GM12891 (cell line): ENCODE data around the gene FOXD1.

ENCODE experiments used
- DNase-seq: peaks from one replicate; pipeline ENCODE4 v3.0.0; 2011; ENCODE audit warnings: low spot score; ENCODE audit not compliant: insufficient read length
- FAIRE-seq: peaks from 2 replicates; lab custom pipeline; 2011; peaks lifted over from hg19 to GRCh38; lab: Jason Lieb, UNC
- PAX5 ChIP-seq: IDR thresholded peaks from 2 replicates; pipeline ENCODE4 v1.6.1; 2011; ENCODE audit warnings: low read length, moderate library complexity, mild to moderate bottlenecking; ENCODE audit not compliant: insufficient read depth, severe bottlenecking
- POLR2A ChIP-seq: IDR thresholded peaks from 2 replicates; pipeline ENCODE4 v1.6.1; 2011; ENCODE audit warnings: low read depth, low read length, control low read depth
- POLR2AphosphoS5 ChIP-seq: IDR thresholded peaks from 2 replicates; pipeline ENCODE4 v1.6.1; 2011; ENCODE audit warnings: low read depth, low read length, control low read depth
- POU2F2 ChIP-seq: IDR thresholded peaks from 2 replicates; pipeline ENCODE4 v1.6.1; 2011; ENCODE audit warnings: low read depth, mild to moderate bottlenecking, control low read depth, low read length, moderate library complexity
- SPI1 ChIP-seq: IDR thresholded peaks from 2 replicates; pipeline ENCODE4 v1.6.1; 2011; ENCODE audit warnings: low read depth, low read length, control low read depth
- TAF1 ChIP-seq: IDR thresholded peaks from 2 replicates; pipeline ENCODE4 v1.6.1; 2011; ENCODE audit warnings: low read depth, low read length, control low read depth

The FOXD1 gene

GRCh38 chr5:73442996-73443627 is 5.5 kb downstream of the FOXD1 start:
- FAIRE-seq: no peak
- DNase-seq: no peak
- no peak for TF ChIP-seq POLR2A
- TF ChIP-seq POU2F2: no peak
- no peak for TF ChIP-seq POLR2AphosphoS5
- TF ChIP-seq SPI1: no peak
- TF ChIP-seq PAX5: no peak
- TF ChIP-seq TAF1: no peak

DNA sequence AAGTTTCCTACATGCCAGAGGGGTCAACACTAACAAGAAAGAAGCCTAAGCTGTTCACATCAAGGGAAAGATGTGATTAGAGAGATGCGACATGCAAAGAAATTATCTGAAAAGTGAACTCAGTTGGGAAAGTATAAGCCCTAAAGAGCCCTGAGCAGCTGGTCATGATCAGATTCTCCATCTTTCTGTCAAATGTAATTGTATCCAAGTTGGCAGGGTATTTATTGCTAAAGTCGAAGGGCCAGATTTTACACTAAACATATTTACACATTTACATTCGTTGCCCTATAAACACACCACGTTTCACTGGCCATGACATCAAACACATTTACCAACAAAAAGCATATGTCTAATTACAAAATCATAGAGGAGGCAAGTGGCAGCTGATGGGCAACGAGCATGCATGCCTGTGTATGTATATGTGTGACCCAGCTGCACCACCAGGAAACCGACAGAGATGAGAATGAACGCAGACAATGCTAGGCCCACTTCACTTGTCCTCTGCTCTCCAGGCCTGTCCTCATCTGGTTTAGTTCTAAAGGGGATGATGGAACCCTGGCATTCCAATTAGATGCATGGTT is 6.3 kb downstream of the FOXD1 start:
- TF ChIP-seq POU2F2 (no peak), SPI1 (no peak), PAX5 (no peak), POLR2A (no peak), POLR2AphosphoS5 (no peak), TAF1 (no peak)
- DNase-seq: no peak
- FAIRE-seq: no peak

DNA sequence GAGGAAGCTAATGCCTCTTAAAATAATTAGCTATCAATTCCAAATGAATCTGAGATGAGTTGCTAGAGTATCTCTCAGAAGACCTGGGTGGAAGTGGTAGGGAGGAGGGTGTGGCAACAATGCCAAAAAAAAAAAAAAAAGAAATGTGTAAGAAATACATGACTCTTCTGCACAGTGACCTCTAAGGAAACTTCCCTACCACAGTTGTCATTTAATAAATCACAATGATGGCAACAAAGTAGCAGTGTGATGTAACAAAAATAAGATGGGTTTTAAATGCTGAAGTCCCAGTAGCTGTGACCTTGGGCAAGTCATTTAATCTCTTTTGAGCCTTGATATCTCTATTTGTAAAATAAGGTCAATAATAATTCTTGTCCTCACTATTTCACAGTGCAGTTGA is 7.2 kb downstream of the FOXD1 start:
- DNase-seq: no peak
- no peak for FAIRE-seq
- TF ChIP-seq PAX5: no peak
- no peak for TF ChIP-seq SPI1
- TF ChIP-seq POU2F2: no peak

DNA sequence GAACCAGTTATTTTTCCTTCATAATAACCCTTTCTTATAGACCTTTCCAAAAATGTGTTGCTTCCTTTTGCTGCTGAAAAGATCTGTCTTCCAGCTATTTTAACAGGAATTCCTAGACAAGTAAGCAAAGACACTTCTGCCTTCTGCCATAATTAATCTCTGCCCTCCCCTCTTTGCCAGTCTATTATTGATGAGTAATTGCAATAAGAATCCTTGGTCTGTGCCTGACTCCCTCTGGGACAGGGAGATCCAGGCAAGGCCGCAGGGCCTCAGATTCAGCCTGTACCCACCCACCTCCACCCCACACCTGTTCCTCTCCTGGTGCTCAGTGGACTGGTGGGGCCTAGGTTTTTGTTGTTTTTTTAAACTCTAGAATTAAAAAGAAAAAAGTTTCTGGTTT is 8.3 kb downstream of the FOXD1 start:
- DNase-seq (no peak), FAIRE-seq (no peak)
- TF ChIP-seq TAF1 (no peak), POU2F2 (no peak), PAX5 (no peak), POLR2AphosphoS5 (no peak), POLR2A (no peak), SPI1 (no peak)

DNA sequence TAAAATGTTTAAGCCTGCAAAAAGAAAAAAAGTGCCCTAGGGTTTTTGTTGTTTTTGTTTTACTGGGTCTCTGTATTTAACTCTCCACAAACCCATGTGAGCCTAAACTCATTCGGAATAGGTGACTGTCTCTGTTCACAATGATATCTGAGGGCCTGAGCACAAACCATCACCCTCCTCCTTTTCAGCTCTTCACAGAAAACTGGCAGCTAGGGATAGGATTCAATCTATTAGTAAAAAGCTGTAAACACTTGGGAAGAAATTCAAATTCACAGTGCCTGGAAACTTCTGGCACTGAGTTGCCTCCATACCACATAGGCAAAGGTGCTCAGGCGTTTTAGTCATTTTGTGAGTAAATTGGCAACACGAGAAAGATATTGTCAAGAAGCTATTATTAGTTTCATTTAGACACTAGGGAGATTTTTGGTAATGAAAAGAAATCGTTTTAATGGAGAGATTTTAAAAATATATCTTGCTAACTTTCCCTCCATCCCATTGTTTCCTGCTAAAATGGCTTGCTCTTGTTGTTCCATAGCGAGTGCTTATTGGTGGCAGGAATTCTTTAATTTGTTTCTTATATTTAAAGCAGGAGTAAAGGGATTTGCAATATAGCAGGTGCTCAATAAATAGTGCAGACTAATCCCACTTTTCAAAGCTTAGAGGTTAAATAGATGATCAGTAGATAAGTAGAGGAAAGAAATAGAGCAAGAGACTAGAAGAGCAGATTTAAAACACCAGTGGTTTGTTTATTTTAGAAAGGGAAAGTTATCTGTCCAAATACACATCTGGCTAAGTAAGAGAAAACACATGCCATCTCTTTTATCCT is 9.7 kb downstream of the FOXD1 start:
- no peak for DNase-seq
- no peak for TF ChIP-seq POLR2AphosphoS5
- TF ChIP-seq TAF1: no peak
- no peak for TF ChIP-seq PAX5
- no peak for TF ChIP-seq POLR2A
- TF ChIP-seq SPI1: no peak
- TF ChIP-seq POU2F2: no peak
- FAIRE-seq: no peak

DNA sequence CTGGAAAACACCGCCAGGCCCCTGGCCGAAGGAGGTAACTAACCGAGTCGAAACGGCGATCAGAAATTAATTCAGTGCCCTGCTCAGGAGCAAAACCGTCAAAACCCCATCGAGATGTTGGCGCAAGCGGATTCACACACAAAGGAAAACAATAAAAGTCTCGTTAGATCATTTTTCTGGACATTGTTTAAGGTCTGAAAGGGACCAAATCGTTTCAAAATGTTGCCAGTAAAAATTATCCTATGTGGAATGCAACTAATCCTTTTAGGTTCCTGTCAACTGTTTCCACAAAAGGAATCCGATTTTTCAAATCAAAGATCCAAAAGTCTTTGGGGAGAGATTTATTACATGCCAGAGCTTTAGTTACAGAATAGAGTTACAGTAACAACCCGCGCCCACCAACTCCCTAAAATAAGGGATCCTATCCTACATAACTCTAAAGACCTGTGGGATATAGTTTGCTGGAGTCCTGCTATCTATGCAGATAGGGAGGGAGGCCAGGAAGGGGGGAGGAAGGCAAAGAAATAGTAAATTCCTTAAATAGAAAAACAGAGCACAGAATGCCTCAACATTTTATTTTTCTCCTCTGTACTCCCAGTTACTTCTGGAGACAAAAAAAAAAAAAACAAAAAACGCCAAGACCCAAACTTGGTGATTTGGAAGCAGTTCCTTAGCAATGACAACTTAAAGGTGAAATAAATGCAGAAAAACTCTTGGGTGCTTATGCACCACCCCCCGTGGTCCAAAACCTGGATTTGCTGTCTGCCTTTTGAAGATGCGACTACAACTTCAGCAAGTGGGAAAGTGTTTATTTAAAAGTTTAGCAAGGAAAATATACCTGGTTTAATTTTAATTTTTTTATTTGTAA is 10.6 kb downstream of the FOXD1 start:
- no peak for FAIRE-seq
- TF ChIP-seq POLR2A (no peak), SPI1 (no peak), POU2F2 (no peak), POLR2AphosphoS5 (no peak), PAX5 (no peak), TAF1 (no peak)

DNA sequence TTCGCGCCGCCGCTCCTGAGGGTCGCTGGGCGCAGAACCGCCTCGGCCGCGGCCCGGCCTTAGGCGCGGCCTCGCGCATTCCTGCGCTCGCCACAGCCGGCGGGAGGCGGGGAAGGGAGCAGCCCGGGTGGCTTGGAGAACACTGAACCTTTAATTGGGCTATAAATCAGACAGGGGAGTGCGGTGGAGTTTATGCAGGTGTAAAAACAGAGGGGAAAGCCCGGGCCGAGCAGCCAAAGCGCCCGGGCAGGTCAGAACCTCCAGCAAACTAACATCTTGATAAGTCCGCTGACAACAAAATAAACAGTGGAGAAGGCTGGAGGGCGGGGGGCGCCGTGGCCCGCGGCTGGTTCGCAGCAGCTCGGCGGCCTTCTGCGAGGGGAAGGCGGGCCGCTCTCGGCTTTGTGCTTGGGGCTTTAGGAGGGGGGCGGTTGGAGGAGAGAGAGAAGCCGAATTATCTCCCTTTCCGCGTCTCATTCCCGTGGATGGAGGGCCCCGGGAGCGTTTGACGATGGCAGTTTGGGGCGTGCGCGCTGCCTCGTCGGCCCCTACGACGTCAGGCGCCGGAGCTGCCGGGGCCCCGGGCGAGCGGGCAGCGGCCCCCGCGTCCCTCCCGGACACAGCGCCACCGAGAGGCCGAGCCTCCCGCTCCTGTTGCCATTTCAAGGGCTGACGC is 11.3 kb downstream of the FOXD1 start:
- DNase-seq: no peak
- TF ChIP-seq POLR2A (no peak), TAF1 (no peak), PAX5 (no peak), SPI1 (no peak), POU2F2 (no peak), POLR2AphosphoS5 (no peak)
- no peak for FAIRE-seq

More for the DNA sequence above, 10.6 kb downstream of the FOXD1 start:
- DNase-seq: no peak

DNA sequence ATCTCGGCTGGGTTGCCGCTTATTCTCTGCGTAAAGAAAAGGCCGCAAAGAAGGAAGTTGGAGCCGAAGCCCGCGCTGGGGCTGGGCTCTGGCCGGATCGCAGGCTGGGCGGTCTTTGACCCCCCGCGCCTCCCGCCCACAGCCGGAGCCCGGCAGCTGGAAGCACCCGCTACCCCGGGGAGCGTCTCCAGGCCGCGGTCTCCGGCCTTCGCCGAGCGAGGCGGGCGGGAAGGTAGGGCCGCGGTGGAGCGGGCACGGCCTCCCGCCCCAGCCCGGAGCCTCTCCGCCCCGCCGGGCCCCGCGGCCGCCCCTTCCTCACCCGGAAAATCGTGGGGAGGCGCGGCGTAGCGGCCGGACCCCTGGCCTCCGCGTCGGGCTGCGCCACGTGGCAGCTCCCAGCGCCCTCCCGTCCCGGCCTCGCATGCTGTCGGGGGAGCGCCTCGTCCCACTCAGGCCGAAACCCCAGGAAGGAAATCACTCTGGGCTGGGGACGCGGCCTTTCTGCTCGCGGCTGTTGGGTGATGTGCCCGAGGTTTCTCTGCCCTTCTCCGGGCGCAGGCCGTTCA is 12.0 kb downstream of the FOXD1 start:
- FAIRE-seq: no peak
- TF ChIP-seq TAF1 (no peak), POU2F2 (no peak), POLR2A (no peak), SPI1 (no peak), POLR2AphosphoS5 (no peak), PAX5 (no peak)
- DNase-seq: no peak
